Stimulated activated CD4-positive, alpha-beta T cell treated with anti-CD3 and anti-CD28 coated beads, Interleukin-1b, Interleukin-23, amount 100 ng/mL, for 4 hours (primary cell): ENCODE results near the gene PRX.

Source experiments
- DNase-seq, 2 donors: peaks; one replicate each; pipeline ENCODE4 v3.0.0-alpha.2; 2020; ENCODE audit warnings: low read depth in 2 of 2

Gene PRX

DNA sequence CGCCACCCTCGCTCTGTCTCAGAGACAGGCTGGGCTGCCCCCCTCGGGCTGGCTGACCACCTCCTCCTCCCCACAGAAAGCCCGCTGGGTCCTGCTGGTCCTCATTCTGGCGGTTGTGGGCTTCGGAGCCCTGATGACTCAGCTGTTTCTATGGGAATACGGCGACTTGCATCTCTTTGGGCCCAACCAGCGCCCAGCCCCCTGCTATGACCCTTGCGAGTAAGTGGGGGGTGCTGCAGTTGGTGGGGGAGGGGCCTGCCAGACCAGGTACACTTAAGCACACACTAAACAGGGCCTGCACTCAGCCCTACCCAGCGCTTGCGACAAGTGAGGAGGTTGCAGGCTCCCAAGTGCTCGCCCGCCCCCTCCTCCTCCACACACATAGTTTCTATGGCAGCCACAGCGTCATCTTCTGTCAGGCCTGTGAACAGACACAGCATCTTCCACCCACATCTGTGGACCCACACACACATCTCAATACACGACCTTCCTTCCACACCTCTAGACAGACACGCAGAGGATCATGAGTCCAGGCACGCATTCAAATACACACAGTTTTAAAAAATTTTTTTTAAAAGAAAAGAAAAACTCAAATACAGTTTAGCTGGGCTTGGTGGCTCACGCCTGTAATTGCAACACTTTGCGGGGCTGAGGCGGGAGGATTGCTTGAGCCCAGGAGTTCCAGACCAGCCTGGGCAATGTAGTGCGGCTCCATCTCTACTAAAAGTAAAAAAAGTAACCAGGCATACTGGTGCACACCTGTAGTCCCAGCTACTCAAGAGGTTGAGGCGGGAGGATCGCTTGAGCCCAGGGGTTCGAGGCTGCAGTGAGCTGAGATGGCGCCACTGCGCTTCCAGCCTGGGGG, 46.2 kb downstream of the PRX start:
- no peak for DNase-seq

DNA sequence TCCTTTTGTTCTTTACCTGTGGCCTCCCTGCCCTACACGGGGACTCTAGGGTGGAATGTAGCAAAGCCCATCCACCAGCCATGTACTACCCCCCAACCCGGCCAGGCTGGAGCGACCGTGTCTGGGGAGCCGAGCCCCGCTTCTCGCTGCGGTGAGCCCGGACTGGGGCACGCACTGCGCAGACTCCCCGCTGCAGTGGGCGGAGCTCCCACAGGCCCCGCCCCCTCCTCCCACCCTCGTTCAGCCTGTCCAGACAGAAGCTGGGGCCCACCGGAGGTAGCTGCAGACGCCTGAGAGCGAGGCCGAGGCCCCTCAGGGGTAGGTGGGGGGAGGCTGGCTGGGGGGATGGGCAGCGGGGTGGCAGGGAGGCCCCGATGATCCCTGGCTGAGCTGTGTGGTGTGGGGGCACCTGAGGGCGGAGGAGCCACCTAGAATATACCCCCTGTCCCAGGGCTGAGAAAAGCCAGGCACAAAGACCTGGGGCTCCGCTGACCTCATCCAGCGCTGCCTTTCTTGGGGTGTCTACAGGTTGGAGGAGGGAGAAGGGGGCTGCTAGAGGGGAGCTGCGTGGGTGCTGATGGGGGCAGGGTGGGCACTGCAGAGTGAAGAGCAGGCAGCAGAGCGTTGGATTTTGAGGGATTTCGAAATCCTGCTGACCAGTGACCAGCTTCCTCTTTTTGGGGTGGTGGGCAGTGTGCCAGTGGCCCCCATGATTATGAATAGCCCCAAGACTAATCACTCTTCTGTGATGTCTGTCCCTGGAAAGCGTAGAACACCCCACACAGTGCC, 47.4 kb downstream of the PRX start:
- peak; percentile 25 to 52 for DNase-seq

DNA sequence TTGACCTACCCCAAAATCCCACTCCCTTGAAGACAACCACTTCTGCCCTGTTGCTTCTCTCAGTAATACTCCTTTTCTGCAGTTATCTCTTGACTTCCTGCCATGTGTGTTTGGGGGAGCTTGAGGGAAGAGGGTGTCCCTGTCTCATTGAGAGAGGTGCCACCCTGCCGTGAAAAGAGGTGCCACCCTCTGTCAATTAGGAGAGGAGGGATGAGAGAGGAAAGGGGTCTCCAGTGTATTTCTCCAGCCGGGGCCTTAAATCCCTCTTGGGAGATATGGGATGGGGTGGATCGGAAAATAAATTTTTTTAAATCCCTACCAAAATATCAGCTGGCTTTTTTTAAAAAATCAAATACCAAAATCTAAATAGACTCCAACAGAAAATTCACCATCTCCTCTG, 48.2 kb downstream of the PRX start:
- DNase-seq = no peak

DNA sequence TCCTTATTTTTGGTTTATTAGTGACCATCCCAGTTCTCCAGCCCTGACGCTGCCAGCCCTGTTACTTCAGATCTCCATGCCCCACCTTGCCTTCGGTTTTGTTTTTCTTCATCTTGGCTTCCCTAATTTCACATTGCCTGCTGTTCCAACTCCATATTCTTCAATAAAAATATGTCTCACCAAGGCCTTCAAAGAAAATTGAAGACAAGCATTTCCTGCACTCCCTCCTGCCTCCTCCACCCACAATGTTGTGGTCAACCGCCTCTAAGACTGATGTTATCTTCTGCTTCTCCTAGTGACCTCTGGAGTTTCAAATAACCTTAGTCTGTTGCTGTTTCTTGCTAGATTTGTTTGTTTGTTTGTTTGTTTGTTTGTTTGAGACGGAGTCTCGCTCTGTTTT, 50.1 kb downstream of the PRX start:
- no peak for DNase-seq

DNA sequence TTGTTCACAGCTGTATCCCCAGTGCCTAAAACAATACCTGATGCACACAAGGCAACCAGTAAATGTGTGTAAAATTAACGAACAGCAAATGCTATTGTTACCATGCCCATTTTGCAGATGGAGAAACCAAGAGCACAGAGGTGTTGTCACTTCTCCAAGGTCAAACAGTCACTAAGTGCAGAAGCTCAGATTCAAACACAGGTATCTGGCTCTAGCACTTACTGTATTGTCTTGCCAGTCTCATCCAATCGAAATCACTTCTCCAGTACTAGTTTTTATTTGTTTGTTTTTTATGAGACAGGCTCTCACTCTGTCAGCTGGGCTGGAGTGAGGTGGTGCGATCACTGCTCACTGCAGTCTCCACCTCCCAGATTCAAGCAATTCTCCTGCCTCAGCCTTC, 51.0 kb downstream of the PRX start:
- no peak for DNase-seq

DNA sequence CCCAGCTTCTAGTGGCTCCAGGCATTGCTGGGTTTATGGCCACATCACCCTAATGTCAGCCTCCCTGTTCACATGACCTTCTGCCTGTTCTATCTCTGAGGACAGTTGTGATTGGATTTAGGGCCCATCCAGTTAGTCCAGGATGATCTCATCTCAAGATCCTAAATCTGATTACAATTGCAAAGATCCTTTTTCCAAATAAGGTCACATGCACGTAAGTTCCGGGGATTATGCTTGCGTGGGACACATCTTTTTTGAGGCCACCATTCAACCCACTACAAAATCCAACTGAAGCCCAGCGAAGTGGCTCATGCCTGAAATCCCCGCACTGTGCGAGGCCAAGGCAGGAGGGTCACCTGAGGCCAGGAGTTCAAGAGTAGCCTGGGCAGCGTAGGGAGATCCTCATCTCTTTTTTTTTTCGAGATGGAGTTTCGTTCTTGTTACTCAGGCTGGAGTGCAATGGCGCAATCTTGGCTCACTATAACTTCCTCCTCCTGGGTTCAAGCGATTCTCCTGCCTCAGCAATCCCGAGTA, 52.4 kb downstream of the PRX start:
- DNase-seq = no peak

DNA sequence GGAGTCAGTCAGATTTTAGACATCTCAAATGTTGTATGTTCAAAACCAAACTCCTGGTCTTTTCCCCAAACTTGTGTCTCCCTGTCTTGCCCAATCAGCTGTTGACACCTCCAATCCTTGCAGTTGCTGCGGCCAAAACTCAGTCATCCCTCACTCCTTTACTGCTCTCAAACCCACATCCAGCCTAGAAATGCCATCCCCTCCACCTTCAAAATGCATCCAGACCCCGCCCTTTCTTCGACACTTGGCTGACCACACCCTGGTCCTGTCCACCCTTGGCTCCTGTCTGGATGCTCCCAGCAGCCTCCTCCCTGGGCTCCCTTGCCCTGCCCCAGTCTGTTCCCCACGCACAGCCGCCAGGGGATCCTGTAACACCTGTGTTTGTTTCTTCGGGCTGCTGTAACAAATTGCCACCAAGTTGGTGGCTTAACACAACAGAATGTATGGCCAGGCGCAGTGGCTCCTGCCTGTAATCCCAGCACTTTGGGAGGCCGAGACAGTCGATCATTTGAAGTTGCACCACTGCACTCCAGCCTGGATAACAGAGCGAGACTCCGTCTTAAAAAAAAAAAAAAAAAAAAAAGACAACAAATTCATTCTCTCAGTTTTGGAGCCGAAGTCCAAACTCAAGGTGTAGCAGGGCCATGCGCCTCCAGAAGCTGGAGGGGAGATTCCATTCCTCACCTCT, 53.0 kb downstream of the PRX start:
- no peak for DNase-seq

DNA sequence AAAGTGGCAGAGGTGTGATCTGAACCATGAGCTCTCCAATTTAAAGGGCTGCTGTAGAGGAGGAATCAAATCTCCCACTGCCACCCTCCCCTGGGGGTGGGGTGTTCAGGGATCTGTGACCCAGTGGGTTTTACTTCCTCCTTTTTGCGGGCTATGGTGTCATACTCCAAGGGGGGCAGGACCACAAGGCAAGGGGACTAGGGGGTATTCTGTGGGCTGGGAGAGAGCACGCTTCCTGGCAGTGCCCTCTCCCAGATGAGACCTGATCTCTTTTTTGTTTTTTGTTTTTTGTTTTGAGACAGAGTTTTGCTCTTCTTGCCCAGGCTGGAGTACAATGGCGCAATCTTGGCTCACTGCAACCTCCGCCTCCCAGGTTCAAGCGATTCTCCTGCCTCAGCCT, 54.4 kb downstream of the PRX start:
- DNase-seq = no peak

DNA sequence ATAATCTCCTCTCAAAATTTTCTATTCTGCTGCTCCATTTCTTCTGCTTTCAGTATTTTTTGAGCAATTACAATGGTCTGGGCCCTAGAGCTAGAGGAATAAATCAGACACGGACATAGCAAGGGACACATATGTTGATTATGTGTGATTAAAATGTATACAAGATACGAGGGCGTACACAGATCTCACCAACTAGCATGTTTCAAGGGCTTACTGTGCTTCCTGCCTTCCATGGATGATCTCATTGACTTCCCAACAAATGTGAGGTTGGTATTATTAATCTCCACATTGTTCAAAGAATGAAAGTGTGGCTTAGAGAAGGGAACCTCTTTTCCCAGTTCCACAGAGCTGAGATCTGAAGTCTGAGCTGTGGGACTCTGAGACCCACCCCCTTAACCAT, 55.5 kb downstream of the PRX start:
- DNase-seq = no peak

DNA sequence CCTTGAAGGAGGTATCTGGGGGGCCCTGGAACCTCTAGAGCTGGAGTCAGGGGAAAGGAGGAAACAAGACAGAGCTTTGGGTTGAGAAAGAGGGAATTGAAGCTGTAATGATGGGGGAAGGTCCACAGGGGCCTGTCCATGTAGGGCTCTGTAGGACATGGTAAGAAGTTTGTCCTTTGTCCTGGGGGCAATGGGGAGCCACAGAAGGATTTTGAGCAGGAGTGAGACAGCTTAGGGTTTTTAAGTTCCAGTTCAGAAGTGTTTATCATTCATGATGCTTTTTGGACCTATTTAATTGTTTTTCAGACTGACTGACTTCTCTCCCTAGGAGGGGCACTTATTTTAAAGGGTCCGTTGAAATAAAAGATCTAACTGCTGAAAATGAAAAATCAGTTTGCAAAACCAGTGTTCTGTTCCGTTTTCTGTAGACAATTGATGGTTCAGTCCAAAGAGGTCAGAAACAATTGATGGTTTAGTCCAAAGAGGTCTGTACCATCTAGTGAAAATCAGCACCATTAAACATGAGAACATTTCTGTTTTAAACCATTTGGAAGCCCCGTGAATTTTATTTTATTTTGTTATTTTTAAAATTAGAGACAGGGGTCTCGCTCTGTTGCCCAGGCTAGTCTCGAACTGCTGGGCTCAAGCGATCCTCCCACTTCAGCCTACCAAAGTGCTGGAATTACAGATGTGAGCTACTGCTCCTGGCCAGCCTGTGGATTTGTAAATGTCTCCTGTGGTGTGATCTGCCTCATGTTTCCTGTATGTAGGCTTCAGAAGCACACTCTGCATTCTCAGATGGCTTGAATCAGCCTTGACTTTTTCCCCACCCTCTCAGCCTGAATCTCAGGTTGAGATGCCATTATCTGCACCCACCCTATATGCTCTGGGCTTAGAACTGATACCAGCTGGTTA, 56.2 kb downstream of the PRX start:
- no peak for DNase-seq

DNA sequence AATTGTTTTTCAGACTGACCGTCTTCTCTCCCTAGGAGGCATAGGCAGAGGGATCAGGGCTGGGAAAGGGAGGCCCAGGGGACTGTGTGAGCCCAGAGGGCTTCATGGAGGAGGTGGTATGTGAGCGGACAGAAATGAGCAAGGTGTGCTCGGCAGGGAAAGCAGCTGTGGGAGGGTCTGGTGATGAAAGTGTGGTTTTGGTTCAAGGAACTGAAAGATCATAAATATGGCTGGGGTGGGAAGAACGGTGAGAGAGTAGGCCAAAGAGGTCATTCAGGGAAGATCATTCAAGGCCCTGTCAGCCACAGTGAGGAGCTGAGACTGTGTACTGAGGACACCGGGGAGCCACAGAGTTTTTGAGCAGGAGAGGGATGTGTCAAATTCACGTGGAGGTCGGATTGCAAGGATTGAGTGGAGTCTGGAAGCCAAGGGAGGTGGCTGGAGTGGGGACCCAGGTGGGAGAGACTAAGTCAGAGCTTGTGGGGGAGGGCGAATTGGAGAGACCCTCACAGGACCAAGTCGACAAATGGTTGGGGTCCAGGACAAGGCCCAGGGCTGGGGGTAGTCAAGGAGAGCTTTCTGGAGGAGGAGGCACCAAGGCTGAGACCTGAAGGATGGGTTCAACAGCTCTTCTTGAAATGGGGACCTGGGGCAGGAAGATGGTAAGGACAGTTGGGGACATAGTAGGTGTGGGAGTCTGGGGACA, 57.0 kb downstream of the PRX start:
- DNase-seq = no peak

DNA sequence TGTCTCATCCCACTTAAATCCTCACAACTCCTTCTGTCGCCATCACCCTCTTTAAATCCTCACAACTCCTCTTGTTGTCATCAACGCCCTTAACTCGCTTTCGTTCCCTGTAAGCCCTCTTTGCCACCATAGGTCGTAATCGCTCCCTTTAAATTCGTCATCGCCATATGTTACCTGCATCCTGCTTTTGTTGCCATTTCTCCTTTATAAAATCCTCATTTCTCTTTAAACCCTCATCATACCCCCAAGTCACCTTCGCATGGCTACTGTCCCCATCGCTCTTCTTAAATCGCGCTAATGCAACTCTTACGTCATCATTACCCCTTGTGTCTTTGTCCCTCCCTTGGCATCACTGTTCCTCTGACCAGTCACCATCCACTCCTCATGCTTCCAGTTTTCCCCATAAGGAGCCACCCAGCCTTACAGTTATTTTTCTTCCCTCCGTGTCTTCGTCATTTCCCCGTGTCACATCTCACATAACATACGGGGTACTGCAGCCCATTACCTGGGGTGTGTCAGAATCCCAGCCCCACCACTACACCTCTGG, 64.1 kb downstream of the PRX start:
- DNase-seq = no peak

DNA sequence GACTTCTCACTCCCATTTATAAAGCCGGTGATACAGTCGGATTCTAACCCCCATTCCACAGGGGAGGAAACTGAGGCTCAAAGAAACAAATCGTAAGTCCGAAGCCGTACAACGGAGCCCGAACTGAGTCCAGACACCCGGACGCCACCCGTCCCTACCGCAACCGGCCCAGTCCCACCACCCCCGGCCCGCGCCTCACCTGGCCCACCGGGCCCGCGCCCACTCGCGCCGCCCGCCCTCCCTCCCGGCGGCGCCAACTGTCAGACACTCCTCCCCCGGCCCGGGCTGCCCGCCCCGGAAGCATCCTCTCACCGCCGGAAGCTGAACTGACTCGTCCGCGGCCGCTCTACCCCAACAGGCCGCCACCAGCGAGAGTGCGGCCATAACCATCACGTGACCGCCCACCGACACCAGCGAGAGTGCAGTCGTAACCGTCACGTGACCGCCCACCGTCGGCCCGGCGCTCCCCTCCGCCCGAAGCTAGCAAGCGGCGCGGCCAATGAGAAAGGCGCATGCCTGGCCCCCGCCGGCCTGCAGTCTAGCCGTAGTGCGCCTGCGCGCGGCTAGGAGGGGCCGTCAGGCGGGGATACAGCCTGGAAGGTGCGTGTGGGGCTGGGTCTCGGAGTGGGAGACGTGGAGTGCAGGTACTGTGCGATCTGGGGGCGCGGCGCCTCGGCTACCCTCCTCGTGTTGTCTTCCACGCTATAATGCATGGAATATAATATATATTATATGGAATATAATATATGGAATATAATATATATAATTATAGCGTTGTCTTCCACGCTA, 64.9 kb downstream of the PRX start, which contains the start of the genes C19orf47 and PLD3:
TSS of gene C19orf47 (minus strand) at position 273 of the 789 bp plus-strand sequence. CDS start 6,540 bp downstream, outside the sequence.
TSS of gene PLD3 (plus strand) at position 571 of the 789 bp plus-strand sequence. CDS start 17,789 bp downstream, outside the sequence.
- DNase-seq = peak; percentile 95

DNA sequence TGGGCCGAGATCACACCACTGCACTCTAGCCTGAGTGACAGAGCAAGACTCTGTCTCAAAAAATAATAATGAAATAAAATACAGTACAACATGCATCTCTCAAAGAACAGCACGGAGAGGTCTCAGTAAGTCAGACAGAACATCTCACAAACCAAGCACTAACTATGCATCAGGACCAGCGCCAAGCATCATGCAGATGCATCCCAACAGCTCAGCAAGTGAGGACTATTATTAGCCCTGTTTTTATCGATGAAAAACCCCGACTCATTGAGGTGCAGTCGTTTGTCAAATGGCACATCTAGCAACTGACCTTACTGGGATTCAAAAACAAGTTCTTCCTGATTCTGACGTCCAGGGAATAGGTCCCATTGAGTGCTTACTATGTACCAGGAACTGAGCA, 68.8 kb downstream of the PRX start:
- no peak for DNase-seq
